Mononuclear cell (primary cell): ENCODE measurements around the gene ISM2. TPM values are rescaled to one million over a fixed set of nuclear protein-coding genes. Genes with fewer than 3 reads are reported as not detected.
A peak's percentile ranks its signal among the peaks of the same experiment; 100 is the strongest.

Experiments used
- H3K27me3 ChIP-seq: 2 replicates; pipeline ENCODE4 v1.6.0; 2011; ENCODE audit warnings: low read length, control low read depth; ENCODE audit not compliant: insufficient read depth
- H3K4me1 ChIP-seq: 2 replicates; pipeline ENCODE4 v1.5.1; 2011; ENCODE audit warnings: mild to moderate bottlenecking, low read length, control low read depth; ENCODE audit not compliant: insufficient read depth
- H3K4me3 ChIP-seq: 2 replicates; pipeline ENCODE4 v1.5.1; 2011; ENCODE audit warnings: mild to moderate bottlenecking, low read length, moderate library complexity
- H3K9me3 ChIP-seq: 2 replicates; pipeline ENCODE4 v1.5.1; 2011; ENCODE audit warnings: low read depth, mild to moderate bottlenecking, control low read depth, low read length
- total RNA-seq: library from RNA; depleted of rRNA; stranded (reverse); fragments of >200 nt; gene quantifications from one replicate; pipeline ENCODE4 v1.2.3, GENCODE V29; 2012

Gene ISM2
- total RNA-seq, 1 donor, result 0.42 TPM

- H3K4me3 ChIP-seq, result peak overlapping the region; percentile 65
- H3K9me3 ChIP-seq, result no peaks in the 10 kb centered on the region
- peaks cover 23% of the 10 kb centered on the region for H3K4me1 ChIP-seq
- no peaks in the 10 kb centered on the region for H3K27me3 ChIP-seq
Observed at GRCh38 chr14:77459072-77459723, 39.4 kb downstream of the ISM2 start.

- H3K27me3 ChIP-seq, result no peaks in the 10 kb centered on the region
- peak overlapping the region; percentile 65 for H3K4me3 ChIP-seq
- peaks cover 23% of the 10 kb centered on the region for H3K4me1 ChIP-seq
- no peaks in the 10 kb centered on the region for H3K9me3 ChIP-seq
Observed at GRCh38 chr14:77458249-77458950, 40.2 kb downstream of the ISM2 start.

GRCh38 chr14:77457522-77458248 is 40.9 kb downstream of the ISM2 start, which contains the start of the genes AHSA1 and VIPAS39:
TSS of gene AHSA1 (plus strand) at chr14:77458093. CDS start at chr14:77458190, 97 bp downstream.
TSS of gene VIPAS39 (minus strand) at chr14:77457601. CDS start at chr14:77454102, 3,499 bp downstream.
- Histone ChIP-seq H3K9me3 (no peaks in the 10 kb centered on the region), H3K4me3 (peak within 1 kb of the TSS; percentile 65), H3K27me3 (no peaks in the 10 kb centered on the region)

GRCh38 chr14:77457115-77457521 is 41.5 kb downstream of the ISM2 start:
- Histone ChIP-seq H3K4me1 (peaks cover 23% of the 10 kb centered on the region), H3K4me3 (peak overlapping the region; percentile 65), H3K9me3 (no peaks in the 10 kb centered on the region), H3K27me3 (no peaks in the 10 kb centered on the region)

More at GRCh38 chr14:77457522-77458248, 40.9 kb downstream of the ISM2 start, which contains the start of the genes AHSA1 and VIPAS39:
- peaks cover 23% of the 10 kb centered on the region for H3K4me1 ChIP-seq

GRCh38 chr14:77455966-77456640 is 42.5 kb downstream of the ISM2 start:
- Histone ChIP-seq H3K4me3 (no peak overlapping the region), H3K27me3 (no peaks in the 10 kb centered on the region), H3K9me3 (no peaks in the 10 kb centered on the region), H3K4me1 (peaks cover 23% of the 10 kb centered on the region)

GRCh38 chr14:77442196-77442595 is 56.4 kb downstream of the ISM2 start:
- no peaks in the 10 kb centered on the region for H3K9me3 ChIP-seq
- H3K4me3 ChIP-seq, result no peak overlapping the region
- H3K27me3 ChIP-seq, result no peaks in the 10 kb centered on the region
- no peaks in the 10 kb centered on the region for H3K4me1 ChIP-seq

GRCh38 chr14:77439861-77440260 is 58.8 kb downstream of the ISM2 start:
- no peaks in the 10 kb centered on the region for H3K4me1 ChIP-seq
- no peak overlapping the region for H3K4me3 ChIP-seq
- no peaks in the 10 kb centered on the region for H3K27me3 ChIP-seq
- H3K9me3 ChIP-seq, result no peaks in the 10 kb centered on the region

GRCh38 chr14:77438596-77438995 is 60.0 kb downstream of the ISM2 start:
- Histone ChIP-seq H3K4me3 (no peak overlapping the region), H3K4me1 (no peaks in the 10 kb centered on the region), H3K27me3 (no peaks in the 10 kb centered on the region), H3K9me3 (no peaks in the 10 kb centered on the region)

- H3K4me1 ChIP-seq, result no peaks in the 10 kb centered on the region
- H3K27me3 ChIP-seq, result no peaks in the 10 kb centered on the region
- no peaks in the 10 kb centered on the region for H3K9me3 ChIP-seq
- H3K4me3 ChIP-seq, result no peak overlapping the region
Observed at GRCh38 chr14:77436042-77436441, 62.6 kb downstream of the ISM2 start.

- Histone ChIP-seq H3K4me3 (no peak overlapping the region), H3K9me3 (no peaks in the 10 kb centered on the region), H3K4me1 (no peaks in the 10 kb centered on the region)
Observed at GRCh38 chr14:77426396-77426795, 72.2 kb downstream of the ISM2 start.

GRCh38 chr14:77424862-77425261 is 73.8 kb downstream of the ISM2 start:
- no peak overlapping the region for H3K4me3 ChIP-seq
- H3K4me1 ChIP-seq, result no peaks in the 10 kb centered on the region
- no peaks in the 10 kb centered on the region for H3K9me3 ChIP-seq
- H3K27me3 ChIP-seq, result no peaks in the 10 kb centered on the region

More at GRCh38 chr14:77426396-77426795, 72.2 kb downstream of the ISM2 start:
- H3K27me3 ChIP-seq, result no peaks in the 10 kb centered on the region

Other genes with a start within 250 kb of the ISM2 start
- gene NGB, start 227.6 kb downstream of the ISM2 start, total RNA-seq, result not detected
- gene POMT2, start 177.9 kb downstream of the ISM2 start, total RNA-seq, result 2.8 TPM
- gene GSTZ1, start 177.8 kb downstream of the ISM2 start, total RNA-seq, result 6.3 TPM
- gene TMED8, start 121.7 kb downstream of the ISM2 start, total RNA-seq, result 13.2 TPM
- 0.21 TPM for gene SAMD15, start 121.4 kb downstream of the ISM2 start, total RNA-seq
- 0.21 TPM for gene NOXRED1, start 75.3 kb downstream of the ISM2 start, total RNA-seq
- gene VIPAS39, start 41.2 kb downstream of the ISM2 start, total RNA-seq, result 12.5 TPM
- 20.5 TPM for gene AHSA1, start 40.7 kb downstream of the ISM2 start, total RNA-seq
- 33.6 TPM for gene SPTLC2, start 117.8 kb upstream of the ISM2 start, total RNA-seq
- 5.9 TPM for gene ALKBH1, start 209.2 kb upstream of the ISM2 start, total RNA-seq
- 22.0 TPM for gene SLIRP, start 209.3 kb upstream of the ISM2 start, total RNA-seq